ENCODE results near the gene ARL17B. TPM values are rescaled to one million over a fixed set of nuclear protein-coding genes. Genes with fewer than 3 reads are reported as not detected.
"Not testable (repeated sequence)": the region's sequence is repeated elsewhere in the genome, so short reads cannot be mapped to it uniquely, and the experiment has no call there.

Gene ARL17B
- total and polyA plus RNA-seq, 2 donors, result 10.6 to 10.7 TPM

DNA sequence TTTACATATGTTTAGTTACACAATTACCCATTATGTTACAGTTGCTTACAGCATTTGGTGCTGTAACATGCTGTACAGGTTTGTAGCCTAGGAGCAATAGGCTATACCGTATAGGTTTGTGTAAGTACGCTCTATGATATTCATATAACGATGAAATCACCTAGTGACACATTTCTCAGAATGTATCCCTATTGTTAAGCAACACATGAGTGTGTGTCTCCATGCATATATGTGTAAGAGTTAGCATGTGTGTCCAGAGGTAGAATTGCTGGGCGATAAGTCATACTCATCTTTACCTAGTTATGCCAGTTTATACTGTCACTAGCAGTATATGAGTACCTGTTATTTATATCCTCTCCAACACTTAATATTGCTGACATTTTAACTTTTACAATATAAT, 21.6 kb upstream of the ARL17B start:
- H3K27me3 ChIP-seq (ENCODE audit: control insufficient read depth in 2 of 2, insufficient read depth in 1 of 2, low read length in 1 of 2); H3K4me1 ChIP-seq (ENCODE audit: control insufficient read depth in 2 of 2, insufficient read depth in 2 of 2, low read length in 2 of 2); H3K27ac ChIP-seq (ENCODE audit: low read depth in 1 of 2, low read length in 1 of 2); DNase-seq (ENCODE audit: low read depth in 6 of 9, low spot score in 9 of 9); H3K9me3 ChIP-seq (ENCODE audit: control insufficient read depth in 2 of 2, insufficient read depth in 1 of 2, low read length in 1 of 2); H3K36me3 ChIP-seq (ENCODE audit: control insufficient read depth in 2 of 2, insufficient read depth in 2 of 2, low read length in 1 of 2); H3K4me3 ChIP-seq (ENCODE audit: low read length in 2 of 2): not testable (repeated sequence)
- 97% methylated on average over 3 of the region's 4 CpGs for WGBS

- WGBS, result no CpG with 5 or more reads among the region's 7 CpGs
- H3K27me3 ChIP-seq (ENCODE audit: control insufficient read depth in 2 of 2, insufficient read depth in 1 of 2, low read length in 1 of 2); H3K27ac ChIP-seq (ENCODE audit: low read depth in 1 of 2, low read length in 1 of 2); H3K36me3 ChIP-seq (ENCODE audit: control insufficient read depth in 2 of 2, insufficient read depth in 2 of 2, low read length in 1 of 2); H3K4me3 ChIP-seq (ENCODE audit: low read length in 2 of 2); H3K9me3 ChIP-seq (ENCODE audit: control insufficient read depth in 2 of 2, insufficient read depth in 1 of 2, low read length in 1 of 2); H3K4me1 ChIP-seq (ENCODE audit: control insufficient read depth in 2 of 2, insufficient read depth in 2 of 2, low read length in 2 of 2); DNase-seq (ENCODE audit: low read depth in 6 of 9, low spot score in 9 of 9): not testable (repeated sequence)
Observed at GRCh38 chr17:46373418-46373817, 11.9 kb upstream of the ARL17B start.

DNA sequence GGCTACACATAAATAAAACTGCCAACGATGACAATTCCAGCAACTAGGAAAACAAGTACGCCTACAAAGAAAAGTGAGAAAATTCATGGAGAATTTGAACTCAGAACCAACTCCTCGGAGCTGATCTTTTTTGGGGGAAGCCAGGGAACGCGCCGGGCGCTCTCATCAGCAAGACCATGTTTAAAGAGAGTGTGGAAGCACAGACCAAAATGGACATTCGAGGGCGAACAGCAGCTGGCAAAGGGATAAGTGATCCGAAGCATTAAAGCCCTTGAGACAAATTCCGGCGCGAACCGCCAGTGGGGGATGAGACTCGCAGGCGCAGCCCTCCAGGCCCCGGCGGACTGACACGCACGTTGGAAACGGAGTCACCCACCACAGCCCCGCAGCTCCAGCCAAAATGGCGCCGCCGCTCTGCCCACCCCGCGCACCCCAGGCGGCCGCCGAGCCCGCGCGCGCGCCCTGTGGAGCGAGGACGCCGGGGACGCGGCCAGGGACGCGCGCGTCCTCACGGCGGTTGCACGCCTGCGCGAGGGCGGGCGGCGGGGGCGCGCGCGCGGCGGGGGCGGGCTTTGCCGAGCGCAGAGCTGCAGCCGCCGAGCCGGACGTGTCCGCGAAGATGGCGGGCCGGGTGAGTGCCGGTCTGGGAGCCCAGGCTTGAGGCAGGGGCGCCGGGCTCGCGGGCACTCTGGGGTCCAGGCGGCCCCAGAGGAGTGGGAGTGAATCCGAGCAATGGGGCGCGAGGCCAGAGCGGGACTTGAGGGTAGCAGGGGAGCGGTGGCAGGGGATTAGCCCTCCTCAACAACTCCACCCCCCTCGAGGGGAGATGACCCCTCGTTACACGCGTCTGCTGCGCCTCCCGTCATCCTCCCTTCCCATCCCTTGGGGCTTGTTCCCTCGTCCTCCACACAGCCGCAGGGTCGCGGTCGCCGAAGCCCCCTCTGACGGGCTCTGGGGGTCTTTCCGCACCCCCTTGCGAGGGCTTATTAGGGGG, 11.0 kb upstream of the ARL17B start:
- H3K4me3 ChIP-seq (ENCODE audit: low read length in 2 of 2); H3K27ac ChIP-seq (ENCODE audit: low read depth in 1 of 2, low read length in 1 of 2); DNase-seq (ENCODE audit: low read depth in 6 of 9, low spot score in 9 of 9); H3K9me3 ChIP-seq (ENCODE audit: control insufficient read depth in 2 of 2, insufficient read depth in 1 of 2, low read length in 1 of 2); H3K36me3 ChIP-seq (ENCODE audit: control insufficient read depth in 2 of 2, insufficient read depth in 2 of 2, low read length in 1 of 2); H3K4me1 ChIP-seq (ENCODE audit: control insufficient read depth in 2 of 2, insufficient read depth in 2 of 2, low read length in 2 of 2); H3K27me3 ChIP-seq (ENCODE audit: control insufficient read depth in 2 of 2, insufficient read depth in 1 of 2, low read length in 1 of 2): not testable (repeated sequence)
- no CpG with 5 or more reads among the region's 95 CpGs for WGBS

DNA sequence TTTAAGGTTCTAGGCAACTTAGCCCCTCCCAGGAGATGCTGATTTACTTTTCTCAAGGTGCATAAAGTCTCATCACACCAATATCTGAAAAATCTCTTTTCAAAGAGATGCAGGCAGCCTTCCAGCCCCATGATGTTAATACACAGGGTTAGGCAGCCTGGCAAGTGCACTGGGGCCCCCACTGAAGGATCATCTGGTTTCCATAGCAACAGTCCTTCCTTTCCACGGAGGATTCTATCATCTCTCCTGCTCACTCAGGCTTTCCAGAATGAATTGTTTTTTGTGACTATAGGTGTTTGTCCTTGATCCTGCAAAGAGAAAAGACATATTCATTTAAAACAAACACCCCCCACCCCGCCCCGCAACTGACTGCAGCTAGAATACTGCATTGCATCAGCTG, 6.0 kb upstream of the ARL17B start:
- not testable (repeated sequence) for H3K9me3 ChIP-seq (ENCODE audit: control insufficient read depth in 2 of 2, insufficient read depth in 1 of 2, low read length in 1 of 2); H3K27ac ChIP-seq (ENCODE audit: low read depth in 1 of 2, low read length in 1 of 2); H3K4me1 ChIP-seq (ENCODE audit: control insufficient read depth in 2 of 2, insufficient read depth in 2 of 2, low read length in 2 of 2); DNase-seq (ENCODE audit: low read depth in 6 of 9, low spot score in 9 of 9); H3K27me3 ChIP-seq (ENCODE audit: control insufficient read depth in 2 of 2, insufficient read depth in 1 of 2, low read length in 1 of 2); H3K4me3 ChIP-seq (ENCODE audit: low read length in 2 of 2); H3K36me3 ChIP-seq (ENCODE audit: control insufficient read depth in 2 of 2, insufficient read depth in 2 of 2, low read length in 1 of 2)
- no CpG with 5 or more reads among the region's 3 CpGs for WGBS

GRCh38 chr17:46361145-46361735, 326 bp downstream of the ARL17B start:
- H3K27ac ChIP-seq (ENCODE audit: low read depth in 1 of 2, low read length in 1 of 2); H3K4me3 ChIP-seq (ENCODE audit: low read length in 2 of 2); H3K36me3 ChIP-seq (ENCODE audit: control insufficient read depth in 2 of 2, insufficient read depth in 2 of 2, low read length in 1 of 2); DNase-seq (ENCODE audit: low read depth in 6 of 9, low spot score in 9 of 9); H3K27me3 ChIP-seq (ENCODE audit: control insufficient read depth in 2 of 2, insufficient read depth in 1 of 2, low read length in 1 of 2); H3K4me1 ChIP-seq (ENCODE audit: control insufficient read depth in 2 of 2, insufficient read depth in 2 of 2, low read length in 2 of 2); H3K9me3 ChIP-seq (ENCODE audit: control insufficient read depth in 2 of 2, insufficient read depth in 1 of 2, low read length in 1 of 2): not testable (repeated sequence)
- no CpG with 5 or more reads among the region's 42 CpGs for WGBS

GRCh38 chr17:46353856-46354255, 7.7 kb downstream of the ARL17B start:
- H3K27ac ChIP-seq (ENCODE audit: low read depth in 1 of 2, low read length in 1 of 2); DNase-seq (ENCODE audit: low read depth in 6 of 9, low spot score in 9 of 9); H3K9me3 ChIP-seq (ENCODE audit: control insufficient read depth in 2 of 2, insufficient read depth in 1 of 2, low read length in 1 of 2); H3K27me3 ChIP-seq (ENCODE audit: control insufficient read depth in 2 of 2, insufficient read depth in 1 of 2, low read length in 1 of 2); H3K4me3 ChIP-seq (ENCODE audit: low read length in 2 of 2); H3K36me3 ChIP-seq (ENCODE audit: control insufficient read depth in 2 of 2, insufficient read depth in 2 of 2, low read length in 1 of 2); H3K4me1 ChIP-seq (ENCODE audit: control insufficient read depth in 2 of 2, insufficient read depth in 2 of 2, low read length in 2 of 2): not testable (repeated sequence)
- no CpG with 5 or more reads among the region's 4 CpGs for WGBS

DNA sequence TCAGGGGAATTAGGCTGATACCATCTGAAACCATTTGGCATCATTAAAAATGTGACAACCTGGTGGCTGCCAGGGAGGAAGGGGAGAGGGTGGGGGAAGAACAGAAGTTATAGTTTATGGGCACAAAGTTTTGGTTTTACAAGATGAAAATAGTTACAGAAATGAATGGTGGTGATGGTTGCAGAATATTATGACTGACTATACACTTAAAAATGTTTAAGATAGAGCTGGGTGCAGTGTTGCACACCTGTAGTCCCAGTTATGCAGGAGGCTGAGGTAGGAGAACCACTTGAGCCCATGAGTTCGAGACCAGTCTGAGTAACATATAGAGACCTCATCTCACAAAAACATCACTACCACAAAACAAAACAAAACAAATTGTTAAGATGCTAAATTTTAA, 12.5 kb downstream of the ARL17B start:
- H3K27ac ChIP-seq (ENCODE audit: low read depth in 1 of 2, low read length in 1 of 2); H3K36me3 ChIP-seq (ENCODE audit: control insufficient read depth in 2 of 2, insufficient read depth in 2 of 2, low read length in 1 of 2); H3K4me3 ChIP-seq (ENCODE audit: low read length in 2 of 2); DNase-seq (ENCODE audit: low read depth in 6 of 9, low spot score in 9 of 9); H3K4me1 ChIP-seq (ENCODE audit: control insufficient read depth in 2 of 2, insufficient read depth in 2 of 2, low read length in 2 of 2); H3K27me3 ChIP-seq (ENCODE audit: control insufficient read depth in 2 of 2, insufficient read depth in 1 of 2, low read length in 1 of 2); H3K9me3 ChIP-seq (ENCODE audit: control insufficient read depth in 2 of 2, insufficient read depth in 1 of 2, low read length in 1 of 2): not testable (repeated sequence)
- WGBS, result no CpG with 5 or more reads among the region's 1 CpG

- not testable (repeated sequence) for H3K4me3 ChIP-seq (ENCODE audit: low read length in 2 of 2); H3K4me1 ChIP-seq (ENCODE audit: control insufficient read depth in 2 of 2, insufficient read depth in 2 of 2, low read length in 2 of 2); H3K27ac ChIP-seq (ENCODE audit: low read depth in 1 of 2, low read length in 1 of 2); H3K27me3 ChIP-seq (ENCODE audit: control insufficient read depth in 2 of 2, insufficient read depth in 1 of 2, low read length in 1 of 2); H3K9me3 ChIP-seq (ENCODE audit: control insufficient read depth in 2 of 2, insufficient read depth in 1 of 2, low read length in 1 of 2); H3K36me3 ChIP-seq (ENCODE audit: control insufficient read depth in 2 of 2, insufficient read depth in 2 of 2, low read length in 1 of 2); DNase-seq (ENCODE audit: low read depth in 6 of 9, low spot score in 9 of 9)
- WGBS, result no CpG with 5 or more reads among the region's 2 CpGs
Observed at GRCh38 chr17:46348345-46348744, 13.2 kb downstream of the ARL17B start.

DNA sequence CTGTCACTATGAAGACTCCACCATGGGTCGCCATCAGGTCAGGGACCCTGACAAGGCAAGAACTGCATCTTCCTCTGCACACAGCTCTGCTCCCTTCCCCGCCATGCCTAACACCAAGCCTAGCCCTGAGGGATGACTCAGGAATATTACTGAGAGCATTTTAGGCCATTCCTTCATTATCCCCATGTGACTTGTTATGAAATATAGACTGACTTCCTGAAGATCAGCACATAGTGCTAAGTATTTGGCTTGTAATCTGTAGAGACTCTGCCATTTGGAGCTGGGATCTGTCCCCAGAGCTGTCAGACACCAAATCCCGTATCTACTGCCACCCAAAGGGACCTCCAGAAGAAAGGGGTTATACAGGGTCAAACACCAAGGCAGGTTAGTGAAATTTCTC, 19.4 kb downstream of the ARL17B start:
- DNase-seq (ENCODE audit: low read depth in 6 of 9, low spot score in 9 of 9); H3K4me3 ChIP-seq (ENCODE audit: low read length in 2 of 2); H3K27ac ChIP-seq (ENCODE audit: low read depth in 1 of 2, low read length in 1 of 2); H3K4me1 ChIP-seq (ENCODE audit: control insufficient read depth in 2 of 2, insufficient read depth in 2 of 2, low read length in 2 of 2); H3K27me3 ChIP-seq (ENCODE audit: control insufficient read depth in 2 of 2, insufficient read depth in 1 of 2, low read length in 1 of 2); H3K36me3 ChIP-seq (ENCODE audit: control insufficient read depth in 2 of 2, insufficient read depth in 2 of 2, low read length in 1 of 2); H3K9me3 ChIP-seq (ENCODE audit: control insufficient read depth in 2 of 2, insufficient read depth in 1 of 2, low read length in 1 of 2): not testable (repeated sequence)
- no CpG with 5 or more reads among the region's 3 CpGs for WGBS
